IMR-90 (cell line): ENCODE data around the gene HOXC10. TPM values are rescaled to one million over a fixed set of nuclear protein-coding genes. Genes with fewer than 3 reads are reported as not detected.

Experiments
- ATAC-seq: fragments of 200-7000 bp; cut with Tn5 transposase; 2 replicates; pipeline ENCODE4 v1.9.1; 2020; ENCODE audit warnings: low read depth, mild to moderate bottlenecking, moderate library complexity
- BruUV-seq: library from RNA; stranded (reverse); fragments of 400-500 nt; replicated peaks from 2 replicates; lab custom pipeline; 2021; lab: Mats Ljungman, UMichigan
- CTCF ChIA-PET: fragments of 300-600 bp; formaldehyde crosslinking; extraction: SDS; loops from one replicate; lab custom pipeline; 2021; ENCODE audit warnings: antibody characterized with exemption; lab: Yijun Ruan, JAX
- POLR2A ChIA-PET: fragments of 300-600 bp; sonication (Branson Sonifier 250); formaldehyde crosslinking; loops from one replicate; lab custom pipeline; 2022; ENCODE audit warnings: antibody characterized with exemption; ENCODE audit not compliant: unreplicated experiment; lab: Charles Lee
- DNase-seq: peaks from one replicate; pipeline ENCODE4 v3.0.0; 2013
- H2AFZ ChIP-seq: replicated peaks from 2 replicates; pipeline ENCODE3; 2013; ENCODE audit warnings: low read length, mild to moderate bottlenecking; ENCODE audit not compliant: poor library complexity
- H2AK5ac ChIP-seq: 2 replicates; pipeline ENCODE4 v1.6.1; 2013; ENCODE audit warnings: low read depth, low read length, inconsistent platforms
- H2AK9ac ChIP-seq: replicated peaks from 2 replicates; pipeline ENCODE3; 2013; ENCODE audit warnings: mild to moderate bottlenecking, low read depth, low read length, moderate library complexity; ENCODE audit not compliant: poor library complexity
- H2BK120ac ChIP-seq: 2 replicates; pipeline ENCODE4 v1.6.1; 2013; ENCODE audit warnings: low read depth, low read length, inconsistent platforms
- H2BK15ac ChIP-seq: 3 replicates; pipeline ENCODE4 v1.6.1; 2013; ENCODE audit warnings: low read depth, low read length, inconsistent platforms
- H2BK20ac ChIP-seq: 2 replicates; pipeline ENCODE4 v1.6.1; 2013; ENCODE audit warnings: low read depth, mild to moderate bottlenecking, inconsistent platforms, low read length, moderate library complexity
- H2BK5ac ChIP-seq: 2 replicates; pipeline ENCODE4 v1.6.1; 2013; ENCODE audit warnings: mild to moderate bottlenecking, low read depth, low read length, inconsistent platforms; ENCODE audit not compliant: poor library complexity, severe bottlenecking
- H3K14ac ChIP-seq: replicated peaks from 2 replicates; pipeline ENCODE4 v1.6.1; 2013; ENCODE audit warnings: low read depth, low read length, inconsistent platforms
- H3K18ac ChIP-seq: 2 replicates; pipeline ENCODE4 v1.6.1; 2013; ENCODE audit warnings: low read depth, low read length, control low read depth
- H3K23ac ChIP-seq: 2 replicates; pipeline ENCODE4 v1.6.1; 2013; ENCODE audit warnings: low read depth, low read length, inconsistent platforms
- H3K27ac ChIP-seq: 2 replicates; pipeline ENCODE4 v1.5.1; 2013; ENCODE audit warnings: mild to moderate bottlenecking, control low read depth, low read length; ENCODE audit not compliant: insufficient read depth
- H3K27me3 ChIP-seq: 2 replicates; pipeline ENCODE4 v1.6.1; 2013; ENCODE audit warnings: low read length; ENCODE audit not compliant: control insufficient read depth, insufficient read depth
- H3K36me3 ChIP-seq: 2 replicates; pipeline ENCODE4 v1.6.1; 2013; ENCODE audit warnings: low read length, mixed read lengths; ENCODE audit not compliant: control insufficient read depth, insufficient read depth
- H3K4ac ChIP-seq: 2 replicates; pipeline ENCODE4 v1.6.1; 2013; ENCODE audit warnings: low read depth, low read length, inconsistent platforms
- H3K4me1 ChIP-seq: 2 replicates; pipeline ENCODE4 v1.6.1; 2013; ENCODE audit warnings: low read length, mixed read lengths; ENCODE audit not compliant: control insufficient read depth, insufficient read depth
- H3K4me2 ChIP-seq: 2 replicates; pipeline ENCODE4 v1.6.1; 2013; ENCODE audit warnings: low read depth, mild to moderate bottlenecking, control low read depth, low read length, moderate library complexity
- H3K4me3 ChIP-seq: 2 replicates; pipeline ENCODE4 v1.5.1; 2013; ENCODE audit warnings: low read depth, mild to moderate bottlenecking, control low read depth, low read length, moderate library complexity; ENCODE audit not compliant: insufficient read depth
- H3K56ac ChIP-seq: 2 replicates; pipeline ENCODE4 v1.6.1; 2013; ENCODE audit warnings: low read length, inconsistent platforms; ENCODE audit not compliant: insufficient read depth; ENCODE audit errors: extremely low read depth
- H3K79me1 ChIP-seq, 2 experiments: 2 replicates each; pipeline ENCODE4 v1.6.1; 2013; ENCODE audit warnings: low read length in 2 of 2, inconsistent platforms in 1 of 2, low read depth in 1 of 2
- H3K9ac ChIP-seq: 2 replicates; pipeline ENCODE4 v1.6.1; 2013; ENCODE audit warnings: low read depth, low read length, control low read depth
- H3K9me1 ChIP-seq: 2 replicates; pipeline ENCODE4 v1.6.1; 2013; ENCODE audit warnings: low read length, inconsistent platforms; ENCODE audit not compliant: insufficient read depth
- H3K9me3 ChIP-seq: 2 replicates; pipeline ENCODE4 v1.6.1; 2013; ENCODE audit warnings: low read length; ENCODE audit not compliant: control insufficient read depth, insufficient read depth
- H4K20me1 ChIP-seq: 2 replicates; pipeline ENCODE4 v1.6.1; 2013; ENCODE audit warnings: low read length, inconsistent platforms; ENCODE audit not compliant: insufficient read depth
- H4K5ac ChIP-seq: 2 replicates; pipeline ENCODE4 v1.6.1; 2013; ENCODE audit warnings: mild to moderate bottlenecking, low read depth, low read length, control low read depth
- H4K8ac ChIP-seq, 2 experiments: 2 replicates each; pipeline ENCODE4 v1.6.1; 2013; ENCODE audit warnings: low read depth in 2 of 2, low read length in 2 of 2, control low read depth in 1 of 2, inconsistent platforms in 1 of 2
- H4K91ac ChIP-seq: 2 replicates; pipeline ENCODE4 v1.6.1; 2013; ENCODE audit warnings: low read depth, low read length, inconsistent platforms; ENCODE audit not compliant: insufficient read depth
- BHLHE40 ChIP-seq: fragments of 150-350 bp; IDR thresholded peaks from 2 replicates; pipeline ENCODE4 v1.6.1; 2016; ENCODE audit warnings: mild to moderate bottlenecking, low read depth, low read length
- CEBPB ChIP-seq: IDR thresholded peaks from 2 replicates; pipeline ENCODE4 v1.6.1; 2012; ENCODE audit warnings: low read depth, low read length, improper control_type of control experiment
- CHD1 ChIP-seq: IDR thresholded peaks from 2 replicates; pipeline ENCODE4 v1.6.1; 2012; ENCODE audit warnings: low read depth, low read length, improper control_type of control experiment
- FOS ChIP-seq: fragments of 150-350 bp; IDR thresholded peaks from 2 replicates; pipeline ENCODE4 v1.6.1; 2016; ENCODE audit warnings: low read depth, low read length
- MAFK ChIP-seq: IDR thresholded peaks from 2 replicates; pipeline ENCODE4 v1.6.1; 2012; ENCODE audit warnings: low read depth, low read length, improper control_type of control experiment
- MAZ ChIP-seq: IDR thresholded peaks from 2 replicates; pipeline ENCODE4 v1.6.1; 2012; ENCODE audit warnings: low read depth, mild to moderate bottlenecking, low read length, improper control_type of control experiment, moderate library complexity, borderline replicate concordance
- MXI1 ChIP-seq: IDR thresholded peaks from 2 replicates; pipeline ENCODE4 v1.6.1; 2012; ENCODE audit warnings: low read depth, mild to moderate bottlenecking, low read length, moderate library complexity, borderline replicate concordance
- NFE2L2 ChIP-seq: fragments of 150-350 bp; IDR thresholded peaks from 2 replicates; pipeline ENCODE4 v1.6.1; 2016; ENCODE audit warnings: low read depth, mild to moderate bottlenecking, low read length
- POLR2A ChIP-seq: IDR thresholded peaks from 2 replicates; pipeline ENCODE4 v1.6.1; 2012; ENCODE audit warnings: mild to moderate bottlenecking, low read depth, low read length
- RAD21 ChIP-seq: IDR thresholded peaks from 2 replicates; pipeline ENCODE4 v1.6.1; 2012; ENCODE audit warnings: low read length, improper control_type of control experiment
- RCOR1 ChIP-seq: IDR thresholded peaks from 2 replicates; pipeline ENCODE4 v1.6.1; 2012; ENCODE audit warnings: mild to moderate bottlenecking, low read length, improper control_type of control experiment; ENCODE audit not compliant: insufficient replicate concordance
- RFX5 ChIP-seq: IDR thresholded peaks from 2 replicates; pipeline ENCODE4 v1.8.0; 2012; ENCODE audit warnings: low read depth, mild to moderate bottlenecking, low read length, moderate library complexity
- SMC3 ChIP-seq: fragments of 150-350 bp; IDR thresholded peaks from 2 replicates; pipeline ENCODE4 v1.6.1; 2016; ENCODE audit warnings: low read depth, mild to moderate bottlenecking, antibody characterized with exemption, low read length, moderate library complexity
- WGBS, 2 experiments: methylation state at CpG; one replicate each; pipeline versions ENCODE4 v1.1.5 to v1.1.7; 2013; ENCODE audit warnings: missing lambda C conversion rate in 2 of 2; ENCODE audit not compliant: insufficient read length in 1 of 2; ENCODE audit errors: extremely low coverage in 2 of 2; 5-methylcytosine and 5-hydroxymethylcytosine counted together
- dilution Hi-C: fragments of 300-500 bp; cut with HindIII; formaldehyde crosslinking; loops from one replicate; pipeline ENCODE4 v1.14.3; 2018; ENCODE audit warnings: low sequenced_read_pairs; ENCODE audit not compliant: unreplicated experiment
- in situ Hi-C: fragments of 300-500 bp; cut with MboI; formaldehyde crosslinking; loops from 3 replicates; pipeline ENCODE4 v1.14.3; 2019; ENCODE audit warnings: low sequenced_read_pairs, inconsistent platforms, mixed read lengths
- intact Hi-C: fragments of 100-400 bp; cut with micrococcal nuclease; formaldehyde crosslinking; loops from 2 replicates; pipeline ENCODE4 v1.10.0; 2022
- polyA plus RNA-seq, 3 experiments: library from polyadenylated mRNA; depleted of rRNA; stranded (reverse); fragments of >200 nt; gene quantifications; 2 replicates each; pipeline ENCODE4 v1.2.3, GENCODE V29; 2012; ENCODE audit warnings: low replicate concordance in 1 of 3
- total RNA-seq: library from RNA; depleted of rRNA; stranded (reverse); fragments of >200 nt; gene quantifications from 2 replicates; pipeline ENCODE4 v1.2.3, GENCODE V29; 2012
- TF ChIP-seq, protein P1 (sequence below): fragments of 150-350 bp; IDR thresholded peaks from 2 replicates; pipeline ENCODE4 v1.6.1; 2016; ENCODE audit warnings: low read depth, mild to moderate bottlenecking, low read length, moderate library complexity, borderline replicate concordance
- TF ChIP-seq, protein P2 (sequence below): conservative IDR thresholded peaks from 2 replicates; pipeline ENCODE4 v1.5.1; 2012; ENCODE audit warnings: mild to moderate bottlenecking, low read depth, low read length, improper control_type of control experiment
- TF ChIP-seq, protein P3 (sequence below): fragments of 150-350 bp; IDR thresholded peaks from 2 replicates; pipeline ENCODE4 v1.6.1; 2017; ENCODE audit warnings: mild to moderate bottlenecking, antibody characterized with exemption, low read length, low read depth

HOXC10 gene
- total and polyA plus RNA-seq, 2 of the 4 experiments (the other 2 are of a cell fraction): 0.15 TPM; not detected in 1

DNA sequence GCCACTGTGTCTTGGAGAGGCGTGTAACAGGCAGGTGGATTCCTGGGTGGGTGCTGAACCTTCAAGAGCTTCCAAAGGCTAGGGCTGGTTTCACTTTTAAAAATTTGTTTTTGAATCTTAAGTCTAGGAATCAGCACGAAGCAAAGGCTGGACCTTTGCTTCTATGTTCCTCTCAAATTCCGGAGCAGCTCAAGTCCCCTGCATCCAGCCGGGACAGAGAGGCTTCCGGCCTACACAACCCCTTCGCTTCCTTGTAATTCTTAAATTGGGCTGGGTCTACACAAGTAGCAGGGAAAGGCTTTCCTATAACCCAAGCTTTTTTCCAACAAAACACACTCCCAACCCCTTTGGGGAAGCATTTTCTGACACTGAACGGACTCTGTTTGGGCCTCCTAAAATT lies 21.9 kb upstream of the HOXC10 start:
- Histone ChIP-seq H3K9me1 (no peaks in the 10 kb centered on the region), H2AK9ac (no peak overlapping the region), H3K14ac (no peak overlapping the region), H4K8ac (no peak overlapping the region), H3K27ac (no peak overlapping the region), H3K23ac (no peak overlapping the region), H4K91ac (no peak overlapping the region), H3K9me3 (peaks cover 7% of the 10 kb centered on the region), H2BK20ac (no peak overlapping the region), H3K36me3 (no peaks in the 10 kb centered on the region), H2BK120ac (no peak overlapping the region), H2BK15ac (no peak overlapping the region), H3K18ac (no peak overlapping the region), H2BK5ac (no peak overlapping the region), H3K79me1 (no peaks in the 10 kb centered on the region), H3K27me3 (peaks cover 93% of the 10 kb centered on the region), H3K4me1 (no peaks in the 10 kb centered on the region), H3K4me3 (no peak overlapping the region), H3K4me2 (no peak overlapping the region), H3K4ac (no peak overlapping the region), H4K20me1 (no peaks in the 10 kb centered on the region), H2AK5ac (no peak overlapping the region), H3K9ac (no peak overlapping the region), H4K5ac (no peak overlapping the region), H2AFZ (no peak overlapping the region), H3K56ac (no peak overlapping the region)
- POLR2A ChIA-PET: no interaction called here
- dilution Hi-C loops (no loop called here), in situ Hi-C loops (no loop called here), intact Hi-C loops (no loop called here)
- DNase-seq (no peak), ATAC-seq (no peak)
- CTCF ChIA-PET: no interaction called here
- WGBS, 2 experiments: no CpG with 5 or more reads among the region's 7 CpGs
- no TSS peak for BruUV-seq
- TF ChIP-seq MAFK (no peak), FOS (no peak), RFX5 (no peak), MAZ (no peak), CEBPB (no peak), BHLHE40 (no peak), RCOR1 (no peak), MXI1 (no peak), CHD1 (no peak), NFE2L2 (no peak), SMC3 (no peak), RAD21 (no peak), POLR2A (no peak)
- TF ChIP-seq, protein P1, sequence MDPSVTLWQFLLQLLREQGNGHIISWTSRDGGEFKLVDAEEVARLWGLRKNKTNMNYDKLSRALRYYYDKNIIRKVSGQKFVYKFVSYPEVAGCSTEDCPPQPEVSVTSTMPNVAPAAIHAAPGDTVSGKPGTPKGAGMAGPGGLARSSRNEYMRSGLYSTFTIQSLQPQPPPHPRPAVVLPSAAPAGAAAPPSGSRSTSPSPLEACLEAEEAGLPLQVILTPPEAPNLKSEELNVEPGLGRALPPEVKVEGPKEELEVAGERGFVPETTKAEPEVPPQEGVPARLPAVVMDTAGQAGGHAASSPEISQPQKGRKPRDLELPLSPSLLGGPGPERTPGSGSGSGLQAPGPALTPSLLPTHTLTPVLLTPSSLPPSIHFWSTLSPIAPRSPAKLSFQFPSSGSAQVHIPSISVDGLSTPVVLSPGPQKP: no peak
- TF ChIP-seq, protein P2, sequence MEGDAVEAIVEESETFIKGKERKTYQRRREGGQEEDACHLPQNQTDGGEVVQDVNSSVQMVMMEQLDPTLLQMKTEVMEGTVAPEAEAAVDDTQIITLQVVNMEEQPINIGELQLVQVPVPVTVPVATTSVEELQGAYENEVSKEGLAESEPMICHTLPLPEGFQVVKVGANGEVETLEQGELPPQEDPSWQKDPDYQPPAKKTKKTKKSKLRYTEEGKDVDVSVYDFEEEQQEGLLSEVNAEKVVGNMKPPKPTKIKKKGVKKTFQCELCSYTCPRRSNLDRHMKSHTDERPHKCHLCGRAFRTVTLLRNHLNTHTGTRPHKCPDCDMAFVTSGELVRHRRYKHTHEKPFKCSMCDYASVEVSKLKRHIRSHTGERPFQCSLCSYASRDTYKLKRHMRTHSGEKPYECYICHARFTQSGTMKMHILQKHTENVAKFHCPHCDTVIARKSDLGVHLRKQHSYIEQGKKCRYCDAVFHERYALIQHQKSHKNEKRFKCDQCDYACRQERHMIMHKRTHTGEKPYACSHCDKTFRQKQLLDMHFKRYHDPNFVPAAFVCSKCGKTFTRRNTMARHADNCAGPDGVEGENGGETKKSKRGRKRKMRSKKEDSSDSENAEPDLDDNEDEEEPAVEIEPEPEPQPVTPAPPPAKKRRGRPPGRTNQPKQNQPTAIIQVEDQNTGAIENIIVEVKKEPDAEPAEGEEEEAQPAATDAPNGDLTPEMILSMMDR: no peak
- TF ChIP-seq, protein P3, sequence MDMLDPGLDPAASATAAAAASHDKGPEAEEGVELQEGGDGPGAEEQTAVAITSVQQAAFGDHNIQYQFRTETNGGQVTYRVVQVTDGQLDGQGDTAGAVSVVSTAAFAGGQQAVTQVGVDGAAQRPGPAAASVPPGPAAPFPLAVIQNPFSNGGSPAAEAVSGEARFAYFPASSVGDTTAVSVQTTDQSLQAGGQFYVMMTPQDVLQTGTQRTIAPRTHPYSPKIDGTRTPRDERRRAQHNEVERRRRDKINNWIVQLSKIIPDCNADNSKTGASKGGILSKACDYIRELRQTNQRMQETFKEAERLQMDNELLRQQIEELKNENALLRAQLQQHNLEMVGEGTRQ: no peak
